Fibroblast of lung (primary cell): ENCODE data around the gene NAT10. TPM values are rescaled to one million over a fixed set of nuclear protein-coding genes. Genes with fewer than 3 reads are reported as not detected.
A peak's percentile ranks its signal among the peaks of the same experiment; 100 is the strongest.

Source experiments
- DNase-seq, 2 donors: peaks; one replicate each; pipeline versions ENCODE4 v3.0.0 to v3.0.0-alpha.2; 2010; ENCODE audit warnings: low read depth in 2 of 2
- H2AFZ ChIP-seq: 2 replicates; pipeline ENCODE4 v1.5.1; 2012; ENCODE audit warnings: low read length, control low read depth, inconsistent platforms
- H3K27ac ChIP-seq: 2 replicates; pipeline ENCODE4 v1.5.1; 2011; ENCODE audit warnings: low read length, control low read depth; ENCODE audit not compliant: insufficient read depth
- H3K27me3 ChIP-seq: 2 replicates; pipeline ENCODE4 v1.5.1; 2011; ENCODE audit warnings: mild to moderate bottlenecking, low read length; ENCODE audit not compliant: control insufficient read depth, insufficient read depth
- H3K36me3 ChIP-seq: 2 replicates; pipeline ENCODE4 v1.5.1; 2011; ENCODE audit warnings: low read length; ENCODE audit not compliant: control insufficient read depth, insufficient read depth
- H3K4me1 ChIP-seq: 2 replicates; pipeline ENCODE4 v1.5.1; 2011; ENCODE audit warnings: low read length; ENCODE audit not compliant: control insufficient read depth, insufficient read depth; ENCODE audit errors: extremely low read depth
- H3K4me2 ChIP-seq: 2 replicates; pipeline ENCODE4 v1.5.1; 2011; ENCODE audit warnings: low read length, control low read depth; ENCODE audit not compliant: insufficient read depth; ENCODE audit errors: extremely low read depth
- H3K4me3 ChIP-seq, 4 experiments: fragments of 200-600 bp in 1 of 4; sonication (generic) in 1 of 4; replicated peaks in 1 of 4; 2 replicates each; pipeline ENCODE4 v1.5.1; 2011 to 2016; ENCODE audit warnings: low read length in 4 of 4, low read depth in 3 of 4, mild to moderate bottlenecking in 3 of 4, control low read depth in 2 of 4, inconsistent platforms in 1 of 4, mixed read lengths in 1 of 4; ENCODE audit not compliant: insufficient read depth in 1 of 4; ENCODE audit errors: control extremely low read depth in 1 of 4
- H3K79me2 ChIP-seq: 2 replicates; pipeline ENCODE4 v1.5.1; 2012; ENCODE audit warnings: mild to moderate bottlenecking, low read length, inconsistent platforms; ENCODE audit not compliant: control insufficient read depth, insufficient read depth
- H3K9ac ChIP-seq: 2 replicates; pipeline ENCODE4 v1.5.1; 2011; ENCODE audit warnings: mild to moderate bottlenecking, low read length, control low read depth; ENCODE audit not compliant: insufficient read depth
- H3K9me3 ChIP-seq: 2 replicates; pipeline ENCODE4 v1.5.1; 2012; ENCODE audit warnings: low read depth, low read length; ENCODE audit not compliant: control insufficient read depth, insufficient read depth
- H4K20me1 ChIP-seq: 2 replicates; pipeline ENCODE4 v1.5.1; 2011; ENCODE audit warnings: low read length; ENCODE audit not compliant: control insufficient read depth, insufficient read depth; ENCODE audit errors: extremely low read depth
- EZH2 ChIP-seq: IDR thresholded peaks from 2 replicates; pipeline ENCODE4 v1.5.1; 2012; ENCODE audit warnings: low read length, control low read depth, mild to moderate bottlenecking; ENCODE audit errors: missing control alignments
- polyA plus RNA-seq, 2 donors: library from polyadenylated mRNA; depleted of rRNA in 1 of 2; stranded (reverse) in 1 of 2; unstranded in 1 of 2; fragments of >200 nt; gene quantifications; 2 replicates each; pipeline ENCODE4 v1.2.1, GENCODE V29; 2011 to 2012; ENCODE audit warnings: missing spikeins in 1 of 2
- total RNA-seq: library from RNA; depleted of rRNA; stranded (reverse); fragments of >200 nt; gene quantifications from 2 replicates; pipeline ENCODE4 v1.2.1, GENCODE V29; 2014
- TF ChIP-seq, protein P1 (sequence below), 2 donors: IDR thresholded peaks in 1 of 2; conservative IDR thresholded peaks in 1 of 2; 1 replicate in 1 of 2; 2 replicates in 1 of 2; pipeline ENCODE4 v1.5.1; 2011 to 2012; ENCODE audit warnings: low read length in 2 of 2, control low read depth in 1 of 2, inconsistent platforms in 1 of 2, low read depth in 1 of 2, mild to moderate bottlenecking in 1 of 2

Gene NAT10
- total and polyA plus RNA-seq, 2 donors (not counting 1 experiment from before 2014, with no cell fraction given) = 14.4 to 21.5 TPM

DNA sequence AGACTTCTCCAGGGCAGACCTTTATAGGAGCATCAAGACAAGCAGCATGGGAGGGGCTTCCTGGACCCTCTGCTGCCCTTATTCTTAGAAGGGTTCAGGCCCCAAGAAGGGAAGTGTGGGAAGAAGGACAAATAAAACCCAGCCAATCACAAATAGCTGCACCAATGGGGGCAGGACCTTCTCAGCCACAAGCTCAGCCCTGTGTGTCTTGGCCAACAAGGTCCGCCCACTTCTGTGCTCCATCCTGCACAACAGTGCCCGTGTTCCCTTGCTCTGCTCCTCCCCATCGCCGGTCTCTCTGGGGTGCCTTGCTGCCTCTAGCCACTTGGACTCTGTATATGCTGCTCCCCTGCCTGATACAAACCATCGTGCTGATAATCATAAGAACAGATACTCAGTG is 86.1 kb downstream of the NAT10 start:
- H3K9me3 ChIP-seq = no peaks in the 10 kb centered on the region
- peak overlapping the region; percentile 40 for H3K4me2 ChIP-seq
- TF ChIP-seq, protein P1, sequence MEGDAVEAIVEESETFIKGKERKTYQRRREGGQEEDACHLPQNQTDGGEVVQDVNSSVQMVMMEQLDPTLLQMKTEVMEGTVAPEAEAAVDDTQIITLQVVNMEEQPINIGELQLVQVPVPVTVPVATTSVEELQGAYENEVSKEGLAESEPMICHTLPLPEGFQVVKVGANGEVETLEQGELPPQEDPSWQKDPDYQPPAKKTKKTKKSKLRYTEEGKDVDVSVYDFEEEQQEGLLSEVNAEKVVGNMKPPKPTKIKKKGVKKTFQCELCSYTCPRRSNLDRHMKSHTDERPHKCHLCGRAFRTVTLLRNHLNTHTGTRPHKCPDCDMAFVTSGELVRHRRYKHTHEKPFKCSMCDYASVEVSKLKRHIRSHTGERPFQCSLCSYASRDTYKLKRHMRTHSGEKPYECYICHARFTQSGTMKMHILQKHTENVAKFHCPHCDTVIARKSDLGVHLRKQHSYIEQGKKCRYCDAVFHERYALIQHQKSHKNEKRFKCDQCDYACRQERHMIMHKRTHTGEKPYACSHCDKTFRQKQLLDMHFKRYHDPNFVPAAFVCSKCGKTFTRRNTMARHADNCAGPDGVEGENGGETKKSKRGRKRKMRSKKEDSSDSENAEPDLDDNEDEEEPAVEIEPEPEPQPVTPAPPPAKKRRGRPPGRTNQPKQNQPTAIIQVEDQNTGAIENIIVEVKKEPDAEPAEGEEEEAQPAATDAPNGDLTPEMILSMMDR (conservative IDR thresholded peaks at IDR 0.05 in 1 of 2, IDR thresholded peaks at IDR 0.05 in 1 of 2; ENCODE audit: low read depth in 1 of 2, low read length in 2 of 2) = no peak
- TF ChIP-seq EZH2 = no peak
- H4K20me1 ChIP-seq = no peaks in the 10 kb centered on the region
- no peak overlapping the region for H2AFZ ChIP-seq
- no peak overlapping the region for H3K9ac ChIP-seq
- peaks cover 22% of the 10 kb centered on the region for H3K4me1 ChIP-seq
- H3K27ac ChIP-seq = peak overlapping the region; percentile 94
- H3K27me3 ChIP-seq = no peaks in the 10 kb centered on the region
- DNase-seq = no peak
- H3K36me3 ChIP-seq = no peaks in the 10 kb centered on the region
- H3K4me3 ChIP-seq = no peak overlapping the region
- no peaks in the 10 kb centered on the region for H3K79me2 ChIP-seq

DNA sequence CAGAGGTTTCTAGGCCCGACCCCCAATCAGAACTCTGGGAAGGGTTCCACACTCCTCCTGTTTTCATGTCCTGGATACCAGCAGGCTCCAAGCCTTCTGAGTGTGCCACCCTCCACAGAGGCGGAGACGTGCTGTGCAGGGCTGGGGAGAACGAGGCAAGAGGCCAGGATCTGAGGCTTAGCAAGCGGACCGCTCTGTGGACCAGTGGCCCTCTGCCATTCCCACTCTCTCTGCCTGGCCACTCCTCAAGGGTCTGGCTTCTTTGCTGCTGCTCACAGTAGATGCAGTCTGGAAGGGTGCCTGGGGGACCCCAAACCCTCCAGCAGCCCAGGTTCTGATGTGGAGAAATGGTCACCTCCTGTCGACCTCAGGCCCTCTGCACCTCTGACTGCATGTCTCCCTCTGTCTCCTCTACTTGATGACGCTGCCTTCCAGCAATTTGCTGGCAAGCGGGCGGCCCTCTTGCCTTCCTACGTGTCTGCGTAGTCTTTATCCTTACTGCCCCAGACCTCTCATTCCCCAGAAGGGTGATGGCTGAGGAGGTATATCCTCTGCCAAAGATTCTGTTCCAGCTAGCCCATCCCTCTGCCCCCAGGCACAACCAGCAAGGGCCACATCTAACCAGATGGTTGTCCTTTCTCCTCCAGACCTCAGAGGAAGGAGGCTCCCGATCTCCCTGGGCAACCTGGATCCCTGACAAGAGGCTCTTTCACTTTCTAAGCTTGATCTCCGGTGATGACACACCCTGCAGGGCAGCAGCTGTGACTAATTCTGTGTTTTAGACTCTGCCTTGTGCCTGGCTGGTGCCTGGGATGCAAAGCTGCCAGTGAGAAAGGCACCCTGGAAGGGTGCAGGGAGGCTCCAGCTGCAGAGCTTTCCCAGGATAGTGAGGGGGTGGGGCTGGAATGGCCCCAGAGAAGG is 87.3 kb downstream of the NAT10 start:
- H3K27me3 ChIP-seq = no peaks in the 10 kb centered on the region
- H3K27ac ChIP-seq = peak overlapping the region; percentile 94
- peak overlapping the region; percentile 49 for H2AFZ ChIP-seq
- H3K4me3 ChIP-seq = peak overlapping the region; percentile 10 to 44 (median 34)
- no peaks in the 10 kb centered on the region for H3K36me3 ChIP-seq
- H3K9me3 ChIP-seq = no peaks in the 10 kb centered on the region
- peak overlapping the region; percentile 47 for H3K9ac ChIP-seq
- peaks cover 22% of the 10 kb centered on the region for H3K4me1 ChIP-seq
- H3K79me2 ChIP-seq = no peaks in the 10 kb centered on the region
- TF ChIP-seq, protein P1 (conservative IDR thresholded peaks at IDR 0.05 in 1 of 2, IDR thresholded peaks at IDR 0.05 in 1 of 2; ENCODE audit: low read depth in 1 of 2, low read length in 2 of 2) = no peak
- TF ChIP-seq EZH2 = no peak
- no peaks in the 10 kb centered on the region for H4K20me1 ChIP-seq
- H3K4me2 ChIP-seq = peak overlapping the region; percentile 86
- DNase-seq = peak; percentile 94 to 95

DNA sequence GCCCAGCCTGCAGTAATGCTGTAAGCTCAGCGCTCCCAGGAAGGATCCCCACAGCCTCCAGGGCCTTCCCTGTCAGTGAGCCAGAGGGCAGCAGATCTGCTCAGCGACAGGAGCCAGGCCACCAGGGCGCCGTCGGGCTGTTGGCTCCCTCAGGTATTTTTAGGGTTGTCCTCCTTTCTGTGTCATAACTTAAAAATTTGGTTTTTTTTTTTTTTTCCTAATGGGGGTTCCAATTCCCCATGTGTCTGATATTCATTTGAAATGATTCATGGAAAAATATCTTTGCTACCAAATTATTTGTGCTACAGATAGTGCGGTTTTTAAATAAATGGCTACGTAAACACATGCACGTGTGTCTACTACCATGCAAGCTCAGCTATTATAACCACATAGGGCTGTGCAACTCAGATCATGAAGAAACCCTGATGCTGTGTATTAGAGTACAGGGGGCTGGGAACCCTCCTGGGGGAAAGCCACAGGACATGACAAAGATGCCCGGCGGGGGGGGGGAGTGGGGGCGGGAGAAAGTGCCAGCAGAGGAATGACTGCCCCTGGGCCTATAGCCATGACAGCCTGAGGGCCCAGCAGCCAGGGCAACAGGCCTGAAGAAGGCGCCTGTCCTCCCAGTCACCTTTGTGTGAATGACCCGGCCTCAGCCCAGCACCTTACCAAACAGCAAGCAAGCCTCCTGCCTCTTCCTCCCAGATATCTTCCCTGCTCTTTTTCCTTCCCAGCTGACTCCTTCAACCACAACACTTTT is 89.3 kb downstream of the NAT10 start:
- Histone ChIP-seq H2AFZ (no peak overlapping the region), H3K36me3 (no peaks in the 10 kb centered on the region), H3K9me3 (no peaks in the 10 kb centered on the region), H3K9ac (no peak overlapping the region), H3K4me3 (no peak overlapping the region), H3K4me1 (peaks cover 19% of the 10 kb centered on the region), H3K79me2 (no peaks in the 10 kb centered on the region), H3K27me3 (no peaks in the 10 kb centered on the region), H4K20me1 (no peaks in the 10 kb centered on the region), H3K4me2 (no peak overlapping the region), H3K27ac (no peak overlapping the region)
- no peak for TF ChIP-seq EZH2
- TF ChIP-seq, protein P1 (conservative IDR thresholded peaks at IDR 0.05 in 1 of 2, IDR thresholded peaks at IDR 0.05 in 1 of 2; ENCODE audit: low read depth in 1 of 2, low read length in 2 of 2) = no peak
- peak in 1 of 2 donors; percentile 23 for DNase-seq
